HFF-Myc (cell line): Measurements from ENCODE around the gene CDH16.
"Not testable (repeated sequence)": the region's sequence is repeated elsewhere in the genome, so short reads cannot be mapped to it uniquely, and the experiment has no call there.

ENCODE experiments used
- DNase-seq: peaks from one replicate; pipeline ENCODE4 v3.0.0-alpha.2; 2011; ENCODE audit warnings: low read depth; ENCODE audit errors: extremely low read depth
- H3K4me3 ChIP-seq: replicated peaks from 2 replicates; pipeline ENCODE4 v1.5.1; 2011; ENCODE audit warnings: low read depth, mild to moderate bottlenecking, control low read depth, low read length
- TF ChIP-seq, protein P1 (sequence below): IDR thresholded peaks from 2 replicates; pipeline ENCODE4 v1.5.1; 2012; ENCODE audit warnings: mild to moderate bottlenecking, low read depth, low read length, control low read depth; ENCODE audit errors: missing control alignments

Gene CDH16

DNA sequence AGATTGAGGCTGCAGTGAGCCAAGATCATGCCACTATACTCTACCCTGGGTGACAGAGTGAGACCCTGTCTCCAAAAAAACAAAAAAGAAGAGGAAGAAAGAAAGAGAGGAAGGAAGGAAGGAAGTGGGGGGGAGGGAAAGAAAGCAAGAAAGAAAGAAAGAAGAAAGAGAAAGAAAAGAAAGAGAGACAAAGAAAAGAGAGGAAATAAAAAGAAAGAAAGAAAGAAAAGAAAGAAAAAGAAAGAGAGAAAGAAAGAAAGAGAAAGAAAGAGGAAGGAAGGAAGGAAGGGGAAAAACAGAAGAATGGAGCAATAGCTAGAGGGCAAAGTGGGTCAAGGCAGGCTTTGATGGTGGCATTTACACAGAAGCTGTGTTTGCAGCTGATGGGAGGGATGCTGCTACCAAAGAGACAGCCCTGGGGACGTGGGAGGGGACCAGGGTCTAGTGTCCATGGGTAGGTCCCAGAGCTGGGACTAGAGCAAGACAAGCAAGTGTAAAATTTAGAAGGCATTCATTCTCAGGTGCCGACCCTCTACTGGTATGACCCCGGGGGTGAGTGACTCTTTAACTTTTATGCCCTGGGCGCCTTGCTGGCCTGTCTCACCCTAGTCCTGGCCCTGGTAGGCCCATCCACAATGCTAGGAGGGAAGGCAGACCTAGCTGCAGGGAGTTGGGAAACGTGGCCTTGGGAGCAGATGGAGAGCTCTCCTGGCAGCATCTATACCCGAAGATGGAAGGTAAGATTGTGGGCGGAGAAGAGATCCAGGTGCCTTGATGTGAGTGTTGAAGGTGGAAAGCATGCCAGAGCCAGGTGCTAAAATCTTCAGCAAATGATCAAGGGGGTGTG lies 40.4 kb upstream of the CDH16 start:
- TF ChIP-seq, protein P1, sequence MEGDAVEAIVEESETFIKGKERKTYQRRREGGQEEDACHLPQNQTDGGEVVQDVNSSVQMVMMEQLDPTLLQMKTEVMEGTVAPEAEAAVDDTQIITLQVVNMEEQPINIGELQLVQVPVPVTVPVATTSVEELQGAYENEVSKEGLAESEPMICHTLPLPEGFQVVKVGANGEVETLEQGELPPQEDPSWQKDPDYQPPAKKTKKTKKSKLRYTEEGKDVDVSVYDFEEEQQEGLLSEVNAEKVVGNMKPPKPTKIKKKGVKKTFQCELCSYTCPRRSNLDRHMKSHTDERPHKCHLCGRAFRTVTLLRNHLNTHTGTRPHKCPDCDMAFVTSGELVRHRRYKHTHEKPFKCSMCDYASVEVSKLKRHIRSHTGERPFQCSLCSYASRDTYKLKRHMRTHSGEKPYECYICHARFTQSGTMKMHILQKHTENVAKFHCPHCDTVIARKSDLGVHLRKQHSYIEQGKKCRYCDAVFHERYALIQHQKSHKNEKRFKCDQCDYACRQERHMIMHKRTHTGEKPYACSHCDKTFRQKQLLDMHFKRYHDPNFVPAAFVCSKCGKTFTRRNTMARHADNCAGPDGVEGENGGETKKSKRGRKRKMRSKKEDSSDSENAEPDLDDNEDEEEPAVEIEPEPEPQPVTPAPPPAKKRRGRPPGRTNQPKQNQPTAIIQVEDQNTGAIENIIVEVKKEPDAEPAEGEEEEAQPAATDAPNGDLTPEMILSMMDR: no peak
- DNase-seq: no peak
- H3K4me3 ChIP-seq: no peak overlapping the region

DNA sequence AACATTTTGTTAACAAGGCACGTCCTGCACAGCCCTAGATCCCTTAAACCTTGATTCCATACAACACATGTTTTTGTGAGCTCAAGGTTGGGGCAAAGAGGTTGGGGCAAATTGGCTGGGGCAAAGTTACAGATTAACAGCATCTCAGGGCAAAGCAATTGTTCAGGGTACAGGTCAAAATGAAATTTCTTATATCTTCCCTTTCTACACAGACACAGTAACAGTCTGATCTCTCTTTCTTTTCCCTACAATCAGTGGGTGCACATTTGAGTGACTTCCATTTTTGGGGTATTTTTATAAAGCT lies 37.4 kb upstream of the CDH16 start:
- H3K4me3 ChIP-seq, DNase-seq: not testable (repeated sequence)

DNA sequence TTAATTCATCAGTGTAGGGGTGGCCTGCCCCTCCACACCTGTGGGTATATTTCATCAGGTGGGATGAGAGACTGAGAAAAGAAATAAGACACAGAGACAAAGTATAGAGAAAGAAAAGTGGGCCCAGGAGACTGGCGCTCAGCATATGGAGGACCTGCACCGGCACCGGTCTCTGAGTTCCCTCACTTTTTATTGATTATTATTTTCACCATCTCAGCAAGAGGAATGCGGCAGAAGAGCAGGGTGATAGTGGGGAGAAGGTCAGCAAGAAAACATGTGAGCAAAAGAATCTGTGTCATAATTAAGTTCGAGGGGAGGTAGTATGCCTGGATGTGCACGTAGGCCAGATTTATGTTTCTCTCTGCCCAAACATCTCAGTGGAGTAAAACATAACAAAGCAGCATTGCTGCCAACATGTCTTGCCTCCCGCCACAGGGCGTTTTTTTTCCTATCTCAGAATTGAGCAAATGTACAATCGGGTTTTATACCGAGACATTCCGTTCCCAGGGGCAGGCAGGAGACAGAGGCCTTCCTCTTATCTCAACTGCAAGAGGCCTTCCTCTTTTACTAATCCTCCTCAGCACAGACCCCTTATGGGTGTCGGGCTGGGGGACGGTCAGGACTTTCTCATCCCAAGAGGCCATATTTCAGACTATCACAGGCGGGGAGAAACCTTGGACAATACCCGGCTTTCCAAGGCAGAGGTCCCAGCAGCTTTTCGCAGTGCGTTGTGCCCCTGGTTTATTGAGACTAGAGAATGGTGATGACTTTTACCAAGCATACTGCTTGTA lies 36.9 kb upstream of the CDH16 start:
- DNase-seq, H3K4me3 ChIP-seq: not testable (repeated sequence)

DNA sequence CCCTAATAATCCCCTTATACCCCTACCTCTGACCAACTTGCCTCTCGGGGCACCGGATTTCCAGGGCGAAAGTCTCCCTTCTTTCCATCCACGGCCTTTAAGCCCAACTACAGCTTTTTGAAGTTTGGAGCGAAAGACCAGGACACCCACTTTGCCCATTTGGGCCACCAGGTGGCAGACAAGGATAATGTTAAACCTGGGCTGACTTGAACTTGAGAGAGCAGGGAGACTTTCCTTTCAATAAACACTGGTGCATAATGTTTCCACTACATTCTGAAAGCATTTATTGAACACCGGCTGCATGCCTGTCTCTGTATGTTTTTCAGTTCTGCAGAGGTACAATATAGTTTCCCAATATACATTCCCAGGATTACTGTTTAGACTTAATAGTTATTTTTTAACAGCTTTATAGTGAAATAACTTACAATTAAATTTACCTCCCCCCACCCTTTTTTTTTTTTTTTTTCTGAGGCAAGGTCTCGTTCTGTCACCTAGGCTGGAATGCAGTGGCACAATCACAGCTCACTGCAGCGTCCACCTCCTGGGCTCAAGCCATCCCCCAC lies 35.5 kb upstream of the CDH16 start:
- H3K4me3 ChIP-seq: no peak overlapping the region
- DNase-seq: peak; percentile 55
- TF ChIP-seq, protein P1: peak; percentile 85

DNA sequence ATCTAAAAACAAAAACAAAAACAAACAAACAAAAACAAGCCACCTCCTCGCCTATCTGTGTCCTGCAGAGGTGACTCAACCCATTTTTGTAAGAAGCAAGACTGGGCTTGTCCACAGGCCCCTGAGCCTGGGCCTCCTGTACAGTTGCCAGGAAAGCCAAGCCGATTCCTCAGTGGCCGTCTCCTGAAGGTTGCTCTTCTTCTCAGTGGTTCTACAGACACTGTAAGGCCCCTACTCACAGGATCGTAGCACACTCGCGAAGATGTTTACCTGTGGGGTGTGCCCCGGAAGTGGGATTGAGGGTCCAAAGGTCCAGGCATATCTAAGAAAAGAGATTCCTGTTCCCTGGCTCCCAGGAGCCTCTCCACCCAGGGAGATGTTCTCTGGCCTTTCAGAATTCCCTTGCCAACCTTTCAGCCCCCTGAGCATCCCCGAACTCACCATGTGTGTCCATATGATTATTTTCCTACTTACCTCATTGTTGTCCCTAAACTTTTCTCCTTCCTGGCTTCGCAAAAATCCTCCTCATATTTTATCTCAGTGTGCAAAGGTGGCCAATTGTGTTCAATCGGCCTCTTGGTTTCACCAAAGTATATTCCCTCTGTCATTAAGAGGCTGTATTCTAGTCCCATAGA lies 34.9 kb upstream of the CDH16 start:
- no peak overlapping the region for H3K4me3 ChIP-seq
- no peak for DNase-seq
- TF ChIP-seq, protein P1: no peak

DNA sequence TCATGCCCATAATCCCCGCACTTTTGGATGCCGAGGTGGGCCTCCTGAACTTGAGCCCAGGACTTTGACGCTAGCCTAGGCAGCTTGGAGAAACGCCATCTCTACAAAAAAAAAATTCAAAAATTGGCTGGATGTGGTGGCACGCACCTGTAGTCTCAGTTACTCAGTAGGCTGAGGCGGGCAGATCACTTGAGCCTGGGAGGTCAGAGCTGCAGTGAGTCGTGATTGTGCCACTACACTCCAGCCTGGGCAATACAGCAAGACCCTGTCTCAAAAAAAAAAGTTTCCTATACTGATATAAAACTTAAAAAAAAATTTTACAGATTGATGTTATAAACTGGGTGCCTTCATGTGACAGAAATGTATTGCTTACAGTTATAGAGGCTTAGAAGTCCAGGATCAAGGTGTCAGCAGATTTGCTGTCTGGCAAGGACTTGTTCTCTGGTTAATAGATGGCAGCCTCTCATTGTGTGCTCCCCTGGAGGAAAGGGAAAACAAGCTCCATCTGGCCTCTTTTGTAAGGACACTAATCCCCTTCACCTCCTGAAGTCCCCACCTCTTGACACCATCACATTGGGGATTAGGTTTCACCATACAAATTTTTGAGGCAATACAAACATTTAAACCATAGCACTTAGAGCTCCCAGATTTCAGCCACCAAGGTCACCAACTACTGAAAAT lies 33.9 kb upstream of the CDH16 start:
- DNase-seq: no peak
- TF ChIP-seq, protein P1: no peak
- H3K4me3 ChIP-seq: no peak overlapping the region

DNA sequence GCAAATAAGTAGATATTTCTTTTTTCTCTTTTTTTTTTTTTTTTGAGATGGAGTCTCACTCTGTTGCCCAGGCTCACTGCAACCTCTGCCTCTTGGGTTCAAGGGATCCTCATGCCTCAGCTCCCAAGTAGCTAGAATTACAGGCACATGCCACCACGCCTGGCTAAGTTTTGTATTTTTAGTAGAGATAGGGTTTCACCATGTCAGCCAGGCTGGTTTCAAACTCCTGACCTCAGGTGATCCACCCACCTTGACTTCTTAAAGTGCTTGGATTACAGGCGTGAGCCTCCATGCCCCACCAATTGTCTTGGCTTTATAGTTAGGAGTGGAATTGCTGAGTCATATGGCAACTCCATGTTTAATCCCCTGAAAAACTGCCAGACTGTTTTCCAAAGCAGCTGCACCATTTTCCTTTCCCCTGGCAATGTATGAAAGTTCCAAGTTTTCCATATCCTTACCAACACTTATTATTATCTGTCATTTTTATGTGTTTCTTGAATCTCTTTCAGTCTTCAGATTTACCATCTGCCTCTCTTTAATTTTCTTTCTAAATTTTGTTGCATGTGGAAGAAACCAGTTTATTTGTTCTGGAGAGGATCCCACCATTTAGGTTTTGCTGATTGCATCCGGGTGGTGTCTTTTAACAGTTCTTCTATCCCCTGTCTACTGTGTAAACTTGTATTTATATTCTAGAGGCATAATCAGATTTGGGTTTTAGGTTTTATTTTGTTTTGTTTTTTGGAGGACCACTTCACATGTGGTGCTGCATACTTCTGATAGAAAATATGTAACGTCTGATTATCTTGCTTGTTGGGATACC lies 32.5 kb upstream of the CDH16 start:
- no peak for DNase-seq
- TF ChIP-seq, protein P1: no peak
- H3K4me3 ChIP-seq: no peak overlapping the region
